BE2C (cell line): ENCODE results near the gene ACTL10.

ENCODE experiments used
- DNase-seq: peaks from one replicate; pipeline ENCODE4 v3.0.0-alpha.2; 2020
- H3K27me3 ChIP-seq: fragments of 250-450 bp; sonication (Bioruptor Pico); 2 replicates; pipeline ENCODE4 v1.5.1; 2020; ENCODE audit warnings: mild to moderate bottlenecking
- H3K36me3 ChIP-seq: fragments of 250-450 bp; sonication (Bioruptor Pico); 2 replicates; pipeline ENCODE4 v1.5.1; 2020; ENCODE audit warnings: mild to moderate bottlenecking
- H3K4me1 ChIP-seq: fragments of 250-450 bp; sonication (Bioruptor Pico); 2 replicates; pipeline ENCODE4 v1.5.1; 2020
- H3K4me3 ChIP-seq: 2 replicates; pipeline ENCODE4 v1.5.1; 2011; ENCODE audit warnings: low read depth, low read length
- H3K9me3 ChIP-seq: fragments of 250-450 bp; sonication (Bioruptor Pico); 2 replicates; pipeline ENCODE4 v1.5.1; 2020
- TF ChIP-seq, protein P1 (sequence below): IDR thresholded peaks from 2 replicates; pipeline ENCODE4 v1.5.1; 2012; ENCODE audit warnings: mild to moderate bottlenecking, low read depth, low read length

ACTL10 gene

DNA sequence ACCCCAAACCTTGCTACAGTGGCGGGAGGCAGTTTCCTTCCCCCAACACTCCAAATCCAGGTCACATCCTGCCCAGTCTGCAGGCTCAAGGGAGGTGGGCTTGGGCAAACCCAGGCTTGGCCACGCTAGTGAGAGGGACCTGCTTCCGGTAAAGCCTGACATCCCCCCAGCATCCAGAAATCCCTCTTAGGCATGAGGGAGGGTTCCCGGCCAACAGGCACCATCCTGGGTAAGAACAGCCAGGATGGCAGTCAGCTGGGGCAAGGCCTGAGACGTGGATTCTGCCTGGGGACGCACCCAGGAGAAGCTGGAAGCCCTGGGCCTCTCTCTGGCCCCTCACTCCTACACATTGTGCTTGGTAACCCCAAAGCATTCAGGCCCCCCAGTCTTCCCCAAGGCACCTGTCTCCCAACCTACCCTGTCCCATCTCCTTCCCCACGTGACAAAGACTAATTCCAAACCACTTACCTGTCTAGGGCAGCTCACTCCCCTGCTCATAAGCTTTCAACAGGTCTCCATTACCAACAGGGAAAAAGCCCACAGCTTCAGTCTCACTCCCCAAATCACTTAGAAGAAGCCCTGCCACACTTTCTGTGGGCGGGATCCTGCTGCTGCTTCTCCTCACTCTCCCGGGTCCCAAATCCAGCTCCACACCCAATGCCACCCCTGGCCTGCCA is 2.5 kb upstream of the ACTL10 start:
- H3K4me3 ChIP-seq = peak overlapping the region; percentile 81
- no peaks in the 10 kb centered on the region for H3K9me3 ChIP-seq
- H3K4me1 ChIP-seq = peaks cover 5% of the 10 kb centered on the region
- DNase-seq = no peak
- TF ChIP-seq, protein P1, sequence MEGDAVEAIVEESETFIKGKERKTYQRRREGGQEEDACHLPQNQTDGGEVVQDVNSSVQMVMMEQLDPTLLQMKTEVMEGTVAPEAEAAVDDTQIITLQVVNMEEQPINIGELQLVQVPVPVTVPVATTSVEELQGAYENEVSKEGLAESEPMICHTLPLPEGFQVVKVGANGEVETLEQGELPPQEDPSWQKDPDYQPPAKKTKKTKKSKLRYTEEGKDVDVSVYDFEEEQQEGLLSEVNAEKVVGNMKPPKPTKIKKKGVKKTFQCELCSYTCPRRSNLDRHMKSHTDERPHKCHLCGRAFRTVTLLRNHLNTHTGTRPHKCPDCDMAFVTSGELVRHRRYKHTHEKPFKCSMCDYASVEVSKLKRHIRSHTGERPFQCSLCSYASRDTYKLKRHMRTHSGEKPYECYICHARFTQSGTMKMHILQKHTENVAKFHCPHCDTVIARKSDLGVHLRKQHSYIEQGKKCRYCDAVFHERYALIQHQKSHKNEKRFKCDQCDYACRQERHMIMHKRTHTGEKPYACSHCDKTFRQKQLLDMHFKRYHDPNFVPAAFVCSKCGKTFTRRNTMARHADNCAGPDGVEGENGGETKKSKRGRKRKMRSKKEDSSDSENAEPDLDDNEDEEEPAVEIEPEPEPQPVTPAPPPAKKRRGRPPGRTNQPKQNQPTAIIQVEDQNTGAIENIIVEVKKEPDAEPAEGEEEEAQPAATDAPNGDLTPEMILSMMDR = no peak
- H3K27me3 ChIP-seq = no peaks in the 10 kb centered on the region
- H3K36me3 ChIP-seq = peaks cover 12% of the 10 kb centered on the region

DNA sequence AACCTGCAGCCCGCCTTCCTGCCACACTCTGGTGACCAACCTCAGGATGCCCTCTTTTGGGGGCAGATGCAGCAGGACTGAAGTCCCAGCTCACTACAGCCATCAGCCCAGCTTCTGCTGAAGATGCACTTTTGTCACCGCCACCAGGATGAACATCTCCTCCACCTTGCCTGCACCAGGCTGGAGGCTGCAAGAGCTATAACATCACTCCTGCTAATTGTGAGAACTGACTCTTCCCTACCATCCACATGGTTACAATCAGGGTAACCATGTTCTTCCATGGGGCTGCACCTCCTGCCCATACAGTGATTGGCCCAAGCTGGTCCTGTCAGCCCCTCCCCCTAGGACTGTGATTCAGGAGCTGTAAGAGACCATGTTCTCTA is 2.0 kb upstream of the ACTL10 start:
- Histone ChIP-seq H3K4me1 (peaks cover 5% of the 10 kb centered on the region), H3K4me3 (no peak overlapping the region), H3K27me3 (no peaks in the 10 kb centered on the region), H3K9me3 (no peaks in the 10 kb centered on the region), H3K36me3 (peaks cover 10% of the 10 kb centered on the region)
- TF ChIP-seq, protein P1 = no peak
- no peak for DNase-seq

DNA sequence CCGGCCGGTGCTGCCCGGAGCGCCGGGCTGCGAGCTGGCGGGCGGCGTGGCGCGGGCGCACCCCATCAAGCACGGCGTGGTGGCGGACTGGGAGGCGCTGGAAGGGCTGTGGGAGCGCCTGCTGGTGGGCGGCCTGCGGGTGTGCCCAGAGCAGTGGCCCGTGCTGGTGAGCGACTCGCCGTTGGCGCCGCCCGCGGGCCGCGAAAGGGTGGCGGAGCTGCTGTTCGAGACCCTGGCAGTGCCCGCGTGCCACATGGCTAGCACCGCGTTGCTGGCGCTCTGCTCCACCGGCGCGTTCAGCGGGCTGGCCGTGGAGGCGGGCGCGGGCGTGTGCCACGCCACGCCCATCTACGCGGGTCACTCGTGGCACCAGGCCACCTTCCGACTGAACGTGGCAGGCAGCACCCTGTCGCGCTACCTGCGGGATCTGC is 517 bp downstream of the ACTL10 start:
- H3K4me3 ChIP-seq = peak overlapping the region; percentile 46

DNA sequence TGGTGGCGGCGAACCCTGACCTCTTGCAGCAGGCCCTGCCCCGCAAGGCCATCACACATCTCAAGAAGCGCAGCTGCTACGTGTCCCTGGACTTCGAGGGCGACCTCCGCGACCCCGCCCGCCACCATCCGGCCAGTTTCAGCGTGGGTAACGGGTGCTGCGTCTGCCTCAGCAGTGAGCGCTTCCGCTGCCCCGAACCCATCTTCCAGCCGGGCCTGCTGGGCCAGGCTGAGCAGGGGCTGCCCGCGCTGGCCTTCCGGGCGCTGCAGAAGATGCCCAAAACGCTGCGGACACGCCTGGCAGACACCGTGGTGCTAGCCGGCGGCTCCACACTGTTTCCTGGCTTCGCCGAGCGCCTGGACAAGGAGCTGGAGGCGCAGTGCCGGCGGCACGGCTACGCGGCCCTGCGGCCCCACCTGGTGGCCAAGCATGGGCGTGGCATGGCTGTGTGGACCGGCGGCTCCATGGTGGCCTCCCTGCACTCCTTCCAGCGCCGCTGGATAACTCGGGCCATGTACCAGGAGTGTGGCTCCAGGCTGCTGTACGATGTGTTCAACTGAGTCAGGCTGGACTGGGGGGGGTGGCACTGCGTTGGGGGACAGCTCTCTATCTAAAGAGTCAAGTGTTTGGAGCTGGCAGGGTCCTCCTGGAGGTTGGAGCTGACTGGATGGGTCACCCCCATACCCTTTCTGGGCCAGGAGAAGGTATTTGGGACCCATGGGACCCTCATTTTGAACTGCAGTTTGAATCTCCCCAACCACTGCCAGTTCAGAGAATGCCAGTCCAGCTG is 1.1 kb downstream of the ACTL10 start:
- H3K9me3 ChIP-seq = no peaks in the 10 kb centered on the region
- peak; percentile 85 for DNase-seq
- H3K27me3 ChIP-seq = no peaks in the 10 kb centered on the region
- peaks cover 5% of the 10 kb centered on the region for H3K4me1 ChIP-seq
- H3K4me3 ChIP-seq = peak overlapping the region; percentile 46
- H3K36me3 ChIP-seq = peaks cover 23% of the 10 kb centered on the region
- TF ChIP-seq, protein P1 = peak; percentile 80

More for the DNA sequence above, 517 bp downstream of the ACTL10 start:
- peak; percentile 65 for DNase-seq
- TF ChIP-seq, protein P1 = no peak
- Histone ChIP-seq H3K9me3 (no peaks in the 10 kb centered on the region), H3K27me3 (no peaks in the 10 kb centered on the region), H3K36me3 (peaks cover 23% of the 10 kb centered on the region), H3K4me1 (peaks cover 5% of the 10 kb centered on the region)

DNA sequence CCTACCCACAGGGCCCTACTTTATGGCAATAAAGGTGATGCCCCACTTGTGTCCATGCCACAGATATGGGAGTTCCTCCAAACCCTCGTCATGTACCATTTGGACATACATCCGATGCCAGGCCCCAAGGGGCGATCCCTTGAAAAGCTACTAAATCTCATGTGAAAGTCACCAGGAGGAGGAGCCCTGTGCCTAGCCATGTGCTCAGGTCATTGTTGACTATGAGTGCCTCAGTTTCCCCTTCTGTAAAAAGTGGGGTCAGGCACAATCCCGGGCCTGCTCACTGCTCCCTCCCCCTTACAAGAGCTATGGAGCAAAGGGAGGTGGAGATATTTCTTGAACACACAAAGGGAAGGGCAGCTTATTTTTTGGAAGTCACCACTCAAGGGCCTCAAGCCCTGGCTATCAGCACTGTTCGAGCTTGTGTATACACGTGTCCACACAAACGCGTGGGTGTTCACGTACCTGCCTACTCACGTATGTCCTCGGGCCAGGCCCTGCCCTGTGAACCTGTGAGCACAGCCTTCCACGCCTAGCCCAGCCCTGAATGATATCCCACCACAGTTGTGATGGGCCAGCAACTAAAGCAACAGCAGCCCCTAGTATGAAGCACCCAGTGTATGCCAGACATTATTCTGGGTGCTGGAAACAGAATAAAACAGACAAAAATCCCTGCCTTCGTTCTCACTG is 1.9 kb downstream of the ACTL10 start:
- Histone ChIP-seq H3K36me3 (peaks cover 23% of the 10 kb centered on the region), H3K4me3 (no peak overlapping the region), H3K4me1 (peaks cover 5% of the 10 kb centered on the region), H3K9me3 (no peaks in the 10 kb centered on the region), H3K27me3 (no peaks in the 10 kb centered on the region)
- TF ChIP-seq, protein P1 = no peak
- no peak for DNase-seq
